ENCODE data around the gene ISY1.
"Not testable (repeated sequence)": the region's sequence is repeated elsewhere in the genome, so short reads cannot be mapped to it uniquely, and the experiment has no call there.

ISY1 gene

DNA sequence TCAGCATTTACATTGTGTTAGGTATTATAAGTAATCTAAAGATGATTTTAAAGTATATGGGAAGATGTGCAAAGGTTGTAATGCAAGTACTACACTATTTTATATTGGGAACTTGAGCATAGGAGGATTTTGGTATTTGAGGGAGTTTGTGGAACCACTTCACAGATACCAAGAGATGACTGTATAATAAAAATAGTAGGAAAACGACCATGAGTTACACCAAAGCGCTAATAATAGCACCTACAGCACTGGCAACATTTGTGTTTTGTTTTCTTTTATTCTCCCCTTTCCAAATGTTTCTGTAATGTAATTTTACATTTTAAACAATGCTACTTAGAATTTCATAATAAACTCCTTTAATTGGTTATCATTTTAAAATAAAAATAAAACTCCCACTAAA lies 12.3 kb upstream of the ISY1 start:
- in situ Hi-C loops (cut with HindIII; ENCODE audit: low sequenced_read_pairs) = loop anchor here (10.0 kb wide), 1 partner anchor 62 kb away; no protein-coding TSS in a partner anchor

DNA sequence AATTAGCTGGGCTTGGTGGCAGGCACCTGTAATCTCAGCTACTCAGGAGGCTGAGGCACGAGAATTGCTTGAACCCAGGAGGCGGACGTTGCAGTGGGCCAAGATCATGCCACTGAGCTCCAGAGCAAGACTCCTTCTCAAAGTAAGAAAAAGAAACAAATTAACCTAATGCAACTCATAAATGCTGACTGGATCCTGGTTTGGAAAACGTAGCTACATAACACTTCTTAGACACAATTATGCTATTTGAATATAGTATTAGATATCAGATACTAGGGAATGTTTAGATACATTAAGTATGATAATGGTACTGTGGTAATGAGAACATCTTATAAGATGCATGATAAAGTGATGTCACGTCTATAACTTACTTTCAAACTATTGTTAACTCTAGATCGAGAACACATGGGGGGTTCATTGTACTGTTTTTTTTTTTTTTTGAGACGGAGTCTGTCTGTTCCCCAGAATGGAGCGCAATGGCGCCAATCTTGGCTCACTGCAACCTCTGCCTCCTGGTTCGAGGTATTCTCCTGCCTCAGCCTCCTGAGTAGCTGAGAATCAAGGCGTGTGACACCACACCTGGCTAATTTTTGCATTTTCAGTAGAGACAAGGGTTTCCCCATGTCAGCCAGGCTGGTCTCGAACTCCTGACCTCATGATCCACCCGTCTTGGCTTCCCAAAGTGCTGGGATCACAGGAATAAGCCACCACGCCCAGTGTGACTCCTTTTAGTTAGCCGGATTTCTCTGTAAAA lies 5.9 kb upstream of the ISY1 start:
- in situ Hi-C loops (cut with HindIII; ENCODE audit: low sequenced_read_pairs) = no loop called here

DNA sequence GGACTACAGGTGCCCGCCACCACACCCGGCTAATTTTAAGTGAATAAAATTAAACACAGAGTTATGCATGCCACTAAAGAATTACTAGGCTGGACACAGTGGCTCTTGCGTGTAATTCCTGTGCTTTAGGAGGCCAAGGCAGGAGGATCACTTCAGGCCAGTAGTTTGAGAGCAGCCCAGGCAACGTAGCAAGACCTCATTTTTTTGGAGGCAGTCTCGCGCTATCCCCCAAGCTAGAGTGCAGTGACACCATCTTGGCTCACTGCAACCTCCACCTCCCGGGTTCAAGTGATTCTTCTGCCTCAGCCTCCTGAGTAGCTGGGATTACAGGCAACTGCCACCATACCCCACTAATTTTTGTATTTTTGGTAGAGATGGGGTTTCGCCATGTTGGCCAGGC lies 4.7 kb upstream of the ISY1 start:
- in situ Hi-C loops (cut with HindIII; ENCODE audit: low sequenced_read_pairs) = not testable (repeated sequence)

DNA sequence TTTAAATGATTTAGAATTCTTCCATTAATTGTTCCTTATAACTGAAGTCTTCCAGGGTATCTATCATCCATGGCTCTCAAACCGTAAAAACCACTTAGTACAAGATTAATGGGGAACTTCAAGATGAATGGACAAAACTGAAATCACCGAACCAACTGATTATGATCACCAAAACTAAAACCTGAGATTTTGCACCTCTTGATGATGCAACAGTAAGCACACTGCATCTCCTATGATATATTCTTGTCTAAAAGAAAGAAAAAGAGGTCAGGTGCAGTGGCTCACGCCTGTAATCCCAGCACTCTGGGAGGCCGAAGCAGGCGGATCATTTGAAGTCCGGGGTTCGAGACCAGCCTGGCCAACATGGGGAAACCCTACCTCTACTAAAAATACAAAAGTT lies 3.6 kb upstream of the ISY1 start:
- in situ Hi-C loops (cut with HindIII; ENCODE audit: low sequenced_read_pairs) = no loop called here

DNA sequence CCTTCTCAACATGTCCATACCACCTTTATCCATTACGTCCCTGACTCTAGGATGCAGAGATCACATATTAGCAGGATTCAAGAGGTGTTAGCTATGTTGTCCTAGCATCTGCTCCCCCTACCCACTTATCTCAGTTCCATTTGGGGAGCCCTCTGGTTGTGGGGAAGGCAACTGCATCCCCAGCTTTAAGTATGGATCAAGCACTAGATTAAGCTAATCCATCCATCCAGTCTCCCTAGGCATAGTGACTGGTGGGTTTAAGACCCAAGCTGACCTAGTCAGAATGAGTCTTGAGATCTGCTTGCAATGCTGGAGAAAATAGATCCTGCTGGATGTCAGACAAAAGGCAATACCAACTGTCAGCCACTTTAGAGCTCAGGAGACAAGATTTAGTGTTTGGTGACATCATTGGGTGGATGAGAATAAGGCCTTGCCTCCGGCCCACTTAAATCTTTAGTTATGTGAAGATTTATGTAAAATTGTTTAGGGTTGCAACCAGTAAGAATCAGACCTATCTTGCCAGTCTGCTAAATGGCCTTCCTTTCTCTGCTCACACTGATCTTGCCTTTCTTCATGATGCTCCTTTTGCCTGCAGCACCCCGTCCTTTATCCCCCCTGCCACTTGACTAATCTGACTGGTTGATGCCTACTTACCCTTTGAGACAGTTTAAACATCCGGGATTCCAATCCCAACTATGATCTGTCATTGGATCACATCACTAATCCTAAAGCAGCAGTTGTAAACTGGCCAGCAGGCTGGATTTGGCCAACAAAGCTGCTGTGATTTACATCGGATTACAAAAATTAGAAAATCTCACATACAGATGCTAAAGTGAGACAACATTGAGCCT lies 2.1 kb upstream of the ISY1 start:
- in situ Hi-C loops (cut with HindIII; ENCODE audit: low sequenced_read_pairs) = no loop called here

DNA sequence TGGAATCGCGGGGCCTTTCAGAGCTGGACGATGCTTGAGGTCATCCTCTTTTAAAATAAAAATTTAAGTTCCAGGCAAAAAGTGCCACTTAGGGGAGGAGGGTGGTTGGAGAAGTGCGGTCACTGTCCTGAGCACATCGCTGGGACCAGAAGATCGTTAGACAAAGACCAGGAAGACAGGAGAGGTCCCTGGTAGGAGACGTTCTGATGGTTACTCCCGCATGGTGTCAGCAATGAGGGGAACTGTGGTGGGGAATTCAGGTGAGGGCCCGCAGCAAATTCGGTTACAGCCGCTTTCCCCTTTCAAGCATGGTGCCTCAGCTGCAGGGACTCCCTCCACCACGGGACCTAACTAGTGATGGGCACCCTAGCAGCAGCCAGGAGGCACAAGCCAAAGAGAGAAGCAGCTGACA lies 1.0 kb upstream of the ISY1 start:
- in situ Hi-C loops (cut with HindIII; ENCODE audit: low sequenced_read_pairs) = no loop called here

DNA sequence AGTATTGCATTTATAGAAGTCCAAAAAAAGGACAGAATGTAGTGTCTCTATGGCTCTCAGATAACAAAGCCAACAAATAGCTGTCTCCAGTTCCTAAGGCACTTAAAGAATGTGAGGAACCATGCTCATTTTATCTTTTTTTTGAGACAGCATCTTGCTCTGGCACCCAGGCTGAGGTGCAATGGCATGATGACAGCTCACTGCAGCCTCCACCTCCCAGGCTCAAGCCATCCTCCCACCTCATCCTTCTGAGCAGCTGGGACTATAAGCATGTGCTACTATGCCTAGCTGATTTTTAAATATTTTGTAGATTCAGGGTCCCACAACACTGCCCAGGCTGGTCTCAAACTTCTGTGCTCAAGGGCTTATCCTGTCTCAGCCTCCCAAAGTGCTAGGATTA lies 16.1 kb downstream of the ISY1 start:
- in situ Hi-C loops (cut with HindIII; ENCODE audit: low sequenced_read_pairs) = no loop called here

DNA sequence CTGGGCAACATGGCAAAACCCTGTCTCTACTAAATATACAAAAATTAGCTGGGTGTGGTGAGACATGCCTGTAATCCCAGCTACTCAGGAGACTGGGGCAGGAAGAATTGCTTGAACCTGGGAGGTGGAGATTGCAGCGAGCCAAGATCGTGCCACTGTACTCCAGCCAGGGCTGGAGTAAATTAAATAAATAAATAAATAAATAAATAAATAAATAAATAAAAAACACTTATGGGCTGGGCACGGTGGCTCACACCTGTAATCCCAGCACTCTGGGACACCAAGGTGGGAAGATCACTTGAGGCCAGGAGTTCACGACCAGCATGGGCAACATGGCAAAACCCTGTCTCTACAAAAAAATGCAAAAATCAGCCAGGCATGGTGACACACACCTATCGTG lies 19.9 kb downstream of the ISY1 start:
- in situ Hi-C loops (cut with HindIII; ENCODE audit: low sequenced_read_pairs) = not testable (repeated sequence)

DNA sequence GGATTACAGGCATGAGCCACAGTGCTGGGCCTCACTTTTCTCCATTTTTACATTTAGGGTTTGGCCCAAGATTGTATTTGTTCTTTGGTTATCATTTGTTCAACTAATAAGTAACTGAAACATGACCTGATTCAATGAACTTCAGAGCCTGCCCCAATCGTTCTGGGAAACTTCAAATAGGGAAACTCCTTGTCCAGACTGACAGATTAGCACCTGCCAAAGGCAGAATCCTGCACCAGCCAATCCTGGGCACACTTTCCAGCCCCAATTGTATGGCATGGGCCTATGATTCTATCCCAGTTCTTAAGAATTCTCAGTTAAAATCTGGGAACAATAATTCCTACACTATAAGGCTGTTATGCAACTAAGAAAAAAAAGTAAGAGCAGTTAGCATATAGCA lies 21.0 kb downstream of the ISY1 start:
- in situ Hi-C loops (cut with HindIII; ENCODE audit: low sequenced_read_pairs) = no loop called here

DNA sequence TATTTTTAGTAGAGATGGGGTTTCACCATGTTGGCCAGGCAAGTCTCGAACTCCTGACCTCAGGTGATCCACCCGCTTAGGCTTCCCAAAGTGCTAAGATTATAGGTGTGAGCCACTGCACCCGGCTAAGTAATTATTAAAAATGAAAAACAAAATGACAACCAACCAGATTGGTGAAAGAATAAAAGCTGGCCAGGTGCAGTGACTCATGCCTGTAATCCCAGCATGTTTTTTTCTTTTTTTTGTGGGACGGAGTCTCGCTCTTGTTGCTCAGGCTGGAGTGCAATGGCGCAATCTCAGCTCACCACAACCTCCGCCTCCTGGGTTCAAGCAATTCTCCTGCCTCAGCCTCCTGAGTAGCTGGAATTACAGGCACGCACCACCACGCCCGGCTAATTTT lies 24.6 kb downstream of the ISY1 start:
- in situ Hi-C loops (cut with HindIII; ENCODE audit: low sequenced_read_pairs) = not testable (repeated sequence)

DNA sequence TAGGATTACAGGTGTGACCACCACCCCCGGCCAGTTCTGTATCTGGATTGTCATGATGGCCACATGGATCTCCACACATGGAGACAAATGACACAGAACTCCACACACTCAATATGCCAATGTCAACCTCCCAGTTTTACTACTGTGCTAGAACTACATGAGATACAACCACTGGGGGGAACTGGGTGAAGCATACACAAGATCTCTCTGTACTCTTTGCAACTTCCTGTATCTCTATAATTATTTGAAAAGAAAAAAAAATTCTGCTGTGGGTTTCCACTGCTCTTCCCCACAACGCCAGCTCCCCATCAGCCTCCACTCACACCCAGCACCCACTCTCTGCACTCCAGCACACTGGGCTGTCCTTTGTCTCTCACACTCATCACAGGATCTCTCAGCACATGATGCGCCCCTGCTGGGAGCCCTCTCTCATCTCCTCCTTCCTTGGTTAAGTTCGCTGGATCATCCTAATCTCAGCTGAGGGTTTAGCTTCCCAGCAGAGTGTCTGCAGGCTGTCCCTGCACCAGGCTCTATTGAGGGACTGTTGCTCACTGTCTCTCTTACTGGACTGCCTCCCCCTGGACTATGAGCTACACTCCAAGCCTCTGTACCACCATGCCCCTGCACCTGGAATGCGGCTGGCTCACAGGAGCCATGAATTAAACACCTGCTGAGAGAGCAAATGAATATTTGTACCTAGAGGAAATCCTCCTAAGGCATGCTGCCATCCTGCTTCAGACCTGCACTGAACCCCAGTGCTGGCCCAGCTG lies 28.6 kb downstream of the ISY1 start:
- in situ Hi-C loops (cut with HindIII; ENCODE audit: low sequenced_read_pairs) = no loop called here

DNA sequence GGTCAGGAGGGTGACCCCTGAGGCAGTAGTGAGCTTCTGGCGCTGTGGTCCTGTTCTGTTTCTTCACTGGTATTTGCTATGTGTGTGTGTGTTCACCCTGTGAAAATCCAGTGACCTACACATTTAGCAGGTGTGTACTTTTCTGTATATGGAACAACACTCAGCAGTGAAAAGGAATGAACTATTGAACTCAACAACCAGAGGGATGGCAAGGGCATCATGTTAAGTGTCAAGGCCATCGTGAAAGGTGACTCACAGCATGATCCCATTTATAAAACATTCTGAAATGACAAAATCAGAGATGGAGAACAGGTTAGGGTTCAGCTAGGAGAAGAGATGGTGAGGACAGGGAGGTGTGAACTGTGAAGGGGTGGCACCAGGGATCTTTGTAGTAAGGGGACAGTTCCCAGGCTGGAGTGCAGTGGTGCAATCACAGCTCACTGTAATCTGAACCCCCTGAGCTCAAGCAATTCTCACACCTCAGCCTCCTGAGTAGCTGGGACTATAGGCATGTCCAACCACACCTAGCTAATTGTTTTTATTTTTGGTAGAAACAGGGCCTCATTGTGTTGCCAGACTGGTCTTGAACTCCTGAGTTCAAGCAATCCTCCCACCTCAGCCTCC lies 29.3 kb downstream of the ISY1 start:
- in situ Hi-C loops (cut with HindIII; ENCODE audit: low sequenced_read_pairs) = no loop called here

DNA sequence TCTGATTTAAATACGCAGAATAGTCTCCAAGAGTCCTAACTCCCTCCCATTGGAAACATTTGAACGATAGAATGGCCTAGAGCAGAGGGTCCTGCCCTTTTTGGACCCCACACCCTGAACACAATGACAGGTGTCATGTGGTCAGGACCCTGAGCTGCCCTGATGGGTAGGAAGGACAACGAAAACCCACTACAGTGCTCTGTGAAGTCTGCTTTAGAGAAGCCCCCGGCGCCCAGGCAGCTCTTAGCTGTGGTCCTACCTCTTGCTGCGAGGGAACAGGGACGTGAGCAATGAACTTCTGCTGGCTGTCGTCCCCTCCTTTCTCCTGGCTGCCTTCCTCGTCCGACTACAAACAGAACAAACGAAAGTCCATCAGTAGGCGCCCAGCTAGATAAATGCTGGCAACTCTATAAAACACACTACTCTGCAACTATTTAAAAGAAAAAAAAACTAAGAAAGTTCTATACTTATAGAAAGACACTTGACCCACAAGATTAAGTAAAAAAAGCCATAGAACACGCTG lies 30.5 kb downstream of the ISY1 start:
- in situ Hi-C loops (cut with HindIII; ENCODE audit: low sequenced_read_pairs) = no loop called here

DNA sequence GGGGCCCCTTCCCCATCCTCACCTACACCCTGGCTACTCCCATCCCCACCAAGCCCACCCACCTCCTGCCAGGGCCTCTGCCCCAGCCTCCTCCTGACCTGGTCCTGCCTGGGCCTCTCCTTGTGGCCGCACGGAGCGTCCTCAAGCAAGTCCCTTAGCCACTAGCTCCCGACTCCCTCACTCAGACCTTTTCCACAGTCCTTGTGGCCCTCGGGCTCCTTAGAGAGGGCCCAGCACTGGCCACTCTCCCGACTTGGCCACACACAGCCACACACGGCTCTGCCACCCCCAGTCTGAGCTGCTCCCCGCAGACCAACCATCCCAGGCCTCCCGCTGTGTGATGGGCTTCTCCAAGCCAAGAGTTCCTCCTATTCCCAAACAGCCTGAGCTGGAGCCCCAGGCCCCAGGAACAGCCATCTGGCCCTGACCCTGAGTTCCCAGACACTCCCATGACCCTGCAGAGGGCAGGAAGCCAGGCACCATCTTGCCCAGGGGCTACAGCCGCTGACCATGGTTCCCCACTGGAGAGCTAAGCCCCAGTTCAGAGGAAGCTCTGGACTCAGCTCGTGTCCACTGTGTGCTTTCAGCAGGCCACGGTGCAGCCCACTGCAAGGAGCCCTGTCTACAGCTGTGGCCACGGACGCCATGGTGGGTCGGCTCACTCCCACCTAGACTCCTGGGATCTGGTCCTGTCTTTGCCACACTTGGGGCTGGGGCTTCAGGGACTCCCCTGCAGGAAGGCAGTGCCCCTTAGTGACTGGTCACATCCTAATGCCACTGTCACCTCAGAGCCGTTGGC lies 32.3 kb downstream of the ISY1 start:
- in situ Hi-C loops (cut with HindIII; ENCODE audit: low sequenced_read_pairs) = no loop called here

DNA sequence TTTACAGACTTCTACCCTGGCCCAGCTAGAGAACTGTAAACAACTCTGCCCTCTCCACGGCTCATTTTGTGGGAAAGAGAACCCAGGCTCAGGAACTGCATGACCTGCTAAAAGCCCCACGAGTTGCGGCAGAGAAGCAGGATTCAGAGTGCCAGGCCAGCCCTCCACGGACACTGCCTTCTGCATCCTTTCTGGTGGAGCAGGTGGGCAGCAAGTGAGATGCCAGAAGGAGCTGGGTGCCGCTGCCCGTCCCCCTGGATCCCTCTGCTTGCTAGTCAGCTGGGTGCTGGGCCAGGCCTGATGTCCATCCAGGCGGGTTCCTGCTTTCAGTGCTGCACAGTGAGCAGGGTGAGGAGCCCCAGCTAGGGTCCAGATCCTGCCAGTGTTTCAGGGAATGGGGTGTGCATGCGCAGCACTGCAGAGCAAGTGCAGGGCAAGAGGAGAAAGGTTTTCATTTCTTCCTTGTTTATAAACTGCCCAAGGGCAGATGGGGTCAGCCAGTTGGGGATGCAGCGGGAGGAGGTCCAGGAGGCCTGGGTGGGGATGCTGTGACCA lies 34.1 kb downstream of the ISY1 start:
- in situ Hi-C loops (cut with HindIII; ENCODE audit: low sequenced_read_pairs) = no loop called here

DNA sequence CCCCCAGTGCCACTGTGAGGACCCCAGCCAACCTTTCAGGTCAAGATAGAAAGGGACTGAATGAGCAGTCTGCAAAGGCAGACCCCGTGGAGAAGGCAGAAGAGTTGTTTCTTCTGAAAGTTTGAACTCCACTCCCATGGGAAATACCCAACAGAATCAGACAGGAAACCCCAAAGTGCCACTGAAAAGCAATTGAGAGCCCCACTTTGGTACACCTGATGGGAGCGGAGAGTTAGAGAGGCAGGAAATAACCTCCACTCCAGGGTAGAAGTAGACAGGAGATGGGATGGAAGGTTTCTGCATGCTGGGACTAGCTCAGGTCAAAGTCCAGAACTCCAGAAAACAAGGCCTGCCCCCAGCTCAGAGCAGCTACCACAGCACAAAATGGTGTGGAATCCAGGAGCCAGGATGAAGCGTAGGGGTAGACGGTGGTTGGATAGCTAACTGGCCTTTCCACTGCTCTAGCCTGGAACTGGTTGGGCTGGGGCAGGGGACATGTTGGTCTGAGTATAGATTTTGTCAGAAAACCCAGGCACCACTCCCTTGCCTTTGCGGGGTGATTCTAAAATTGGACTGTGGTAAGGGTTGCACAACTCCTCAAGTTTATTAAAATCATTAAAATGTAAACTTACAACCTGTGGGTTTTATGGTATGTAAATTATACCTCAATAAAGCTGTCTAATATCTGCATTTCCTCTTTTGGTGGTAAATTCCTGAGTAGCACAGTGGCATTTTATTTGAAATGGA lies 37.4 kb downstream of the ISY1 start:
- in situ Hi-C loops (cut with HindIII; ENCODE audit: low sequenced_read_pairs) = no loop called here

DNA sequence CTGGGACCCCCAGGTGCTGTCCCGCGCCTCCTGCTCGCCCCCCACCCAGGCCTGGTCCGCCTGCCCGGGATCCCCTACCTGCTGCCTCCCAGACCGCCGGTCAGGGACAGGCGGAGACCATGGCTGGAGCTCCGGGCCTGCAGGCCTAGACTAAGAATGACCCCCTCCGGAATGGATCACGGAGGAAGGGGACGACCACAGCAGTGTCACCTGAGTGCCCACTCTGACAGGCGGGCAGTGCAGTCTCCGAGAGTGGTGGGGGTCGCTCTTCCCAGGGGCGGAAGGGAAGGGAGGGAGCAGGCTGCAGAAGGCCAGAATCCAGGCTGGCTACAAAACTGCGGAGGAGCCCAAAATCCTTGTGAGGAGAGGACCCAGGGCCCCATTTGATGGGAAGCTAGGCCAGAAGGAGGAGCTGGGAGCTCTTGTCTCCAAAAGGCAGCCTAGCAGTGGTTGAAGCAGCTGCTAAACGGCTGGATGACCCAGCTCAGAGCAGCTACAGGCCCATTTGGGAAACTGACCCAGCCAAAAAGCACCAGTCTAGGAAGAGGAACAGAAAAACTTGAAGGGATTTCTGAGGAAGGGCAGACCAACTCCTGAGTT lies 38.4 kb downstream of the ISY1 start:
- in situ Hi-C loops (cut with HindIII; ENCODE audit: low sequenced_read_pairs) = no loop called here

DNA sequence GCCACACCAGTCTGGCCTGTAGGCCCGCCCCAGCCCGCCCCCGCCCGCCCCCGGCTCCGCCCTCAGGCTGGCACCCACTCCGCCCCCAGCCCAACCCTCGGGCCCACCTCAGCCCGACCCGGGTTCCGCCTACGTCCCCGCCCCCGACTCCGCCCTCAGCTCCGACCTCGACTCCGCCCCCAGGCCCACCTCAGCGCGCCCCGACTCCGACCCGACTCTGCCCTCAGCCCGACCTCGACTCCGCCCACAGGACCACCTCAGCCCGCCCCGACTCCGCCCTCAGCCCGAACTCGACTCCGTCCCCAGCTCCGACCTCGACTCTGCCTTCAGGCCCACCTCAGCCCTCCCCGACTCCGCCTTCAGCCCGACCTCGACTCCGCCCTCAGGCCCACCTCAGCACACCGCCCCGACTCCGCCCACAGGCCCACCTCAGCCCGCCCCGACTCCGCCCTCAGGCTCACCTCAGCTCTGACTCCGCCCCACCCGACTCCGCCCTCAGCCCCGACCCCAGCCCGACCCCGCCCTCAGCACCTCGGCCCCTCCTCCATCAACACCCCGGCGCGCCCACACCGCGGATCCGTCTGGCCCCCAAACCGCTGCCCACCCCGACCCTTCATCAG lies 39.0 kb downstream of the ISY1 start, which contains the start of gene RAB43:
Gene RAB43, minus strand, starts transcription at position 13 of the 620 bp plus-strand sequence. CDS start 315 bp downstream, outside the sequence.
- in situ Hi-C loops (cut with HindIII; ENCODE audit: low sequenced_read_pairs) = no loop called here
